SH-SY5Y (cell line): Measurements from ENCODE around the gene HOXB8.

ENCODE experiments used
- GATA2 ChIP-seq: IDR thresholded peaks from 2 replicates; pipeline ENCODE4 v1.6.1; 2011; ENCODE audit warnings: mild to moderate bottlenecking, low read depth, low read length
- GATA3 ChIP-seq: IDR thresholded peaks from 2 replicates; pipeline ENCODE4 v1.6.1; 2011; ENCODE audit warnings: low read depth, mild to moderate bottlenecking, low read length, moderate library complexity

DNA sequence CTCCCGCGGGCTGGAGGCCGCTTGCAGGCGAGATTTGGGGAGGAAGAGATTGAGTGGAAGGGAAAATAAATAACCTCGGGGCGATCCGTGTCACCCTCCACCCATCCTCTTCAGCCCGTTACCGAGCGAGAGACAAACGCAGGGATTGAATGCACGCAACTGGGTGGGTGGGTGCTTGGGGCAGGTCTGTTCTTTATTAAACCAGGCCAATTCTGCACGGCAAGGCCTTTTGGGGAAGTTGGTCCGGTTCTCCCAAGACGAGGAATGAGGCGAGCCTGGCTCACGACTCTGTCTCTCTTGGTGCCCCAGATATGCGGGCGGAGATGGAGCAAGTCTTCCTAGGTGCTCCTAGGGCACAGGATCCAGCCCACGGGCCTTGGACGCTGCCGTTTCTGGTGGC is 3.9 kb downstream of the HOXB8 start:
- TF ChIP-seq GATA2 (no peak), GATA3 (no peak)
